NCI-H69 (cell line): ENCODE measurements around the gene PITX2.
A peak's percentile ranks its signal among the peaks of the same experiment; 100 is the strongest.

Experiments
- DNase-seq: peaks from one replicate; lab custom pipeline; 2025; lab: John Stamatoyannopoulos, UW

Gene PITX2

GRCh38 chr4:110636171-110636679 lies 13.3 kb upstream of the PITX2 start:
- DNase-seq, result peak; percentile 11

GRCh38 chr4:110635163-110635865 lies 12.4 kb upstream of the PITX2 start:
- no peak for DNase-seq

- no peak for DNase-seq
Observed at GRCh38 chr4:110634350-110635162, 11.7 kb upstream of the PITX2 start.

- no peak for DNase-seq
Observed at GRCh38 chr4:110633358-110634341, 10.8 kb upstream of the PITX2 start.

GRCh38 chr4:110632506-110633357 lies 9.9 kb upstream of the PITX2 start:
- no peak for DNase-seq

- DNase-seq, result peak; percentile 80
Observed at GRCh38 chr4:110631584-110632505, 9.0 kb upstream of the PITX2 start.

- no peak for DNase-seq
Observed at GRCh38 chr4:110630688-110631402, 8.0 kb upstream of the PITX2 start.

GRCh38 chr4:110629780-110630687 lies 7.2 kb upstream of the PITX2 start:
- no peak for DNase-seq

- DNase-seq, result no peak
Observed at GRCh38 chr4:110629214-110629754, 6.4 kb upstream of the PITX2 start.

GRCh38 chr4:110628663-110629213 lies 5.9 kb upstream of the PITX2 start:
- no peak for DNase-seq

- no peak for DNase-seq
Observed at GRCh38 chr4:110627977-110628662, 5.2 kb upstream of the PITX2 start.

GRCh38 chr4:110626532-110627153 lies 3.8 kb upstream of the PITX2 start:
- DNase-seq, result no peak

GRCh38 chr4:110625576-110626257 lies 2.8 kb upstream of the PITX2 start:
- DNase-seq, result no peak

- no peak for DNase-seq
Observed at GRCh38 chr4:110624904-110625494, 2.1 kb upstream of the PITX2 start.

- no peak for DNase-seq
Observed at GRCh38 chr4:110624398-110624780, 1.5 kb upstream of the PITX2 start.
